Activated CD4-positive, CD25-positive, alpha-beta regulatory T cell (primary cell): ENCODE results near the gene MYL5.
"Not testable (repeated sequence)": the region's sequence is repeated elsewhere in the genome, so short reads cannot be mapped to it uniquely, and the experiment has no call there.

Experiments used
- DNase-seq, 4 experiments: peaks; one replicate each; lab custom pipeline; 2025; lab: John Stamatoyannopoulos, UW

Gene MYL5, protein sequence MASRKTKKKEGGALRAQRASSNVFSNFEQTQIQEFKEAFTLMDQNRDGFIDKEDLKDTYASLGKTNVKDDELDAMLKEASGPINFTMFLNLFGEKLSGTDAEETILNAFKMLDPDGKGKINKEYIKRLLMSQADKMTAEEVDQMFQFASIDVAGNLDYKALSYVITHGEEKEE

DNA sequence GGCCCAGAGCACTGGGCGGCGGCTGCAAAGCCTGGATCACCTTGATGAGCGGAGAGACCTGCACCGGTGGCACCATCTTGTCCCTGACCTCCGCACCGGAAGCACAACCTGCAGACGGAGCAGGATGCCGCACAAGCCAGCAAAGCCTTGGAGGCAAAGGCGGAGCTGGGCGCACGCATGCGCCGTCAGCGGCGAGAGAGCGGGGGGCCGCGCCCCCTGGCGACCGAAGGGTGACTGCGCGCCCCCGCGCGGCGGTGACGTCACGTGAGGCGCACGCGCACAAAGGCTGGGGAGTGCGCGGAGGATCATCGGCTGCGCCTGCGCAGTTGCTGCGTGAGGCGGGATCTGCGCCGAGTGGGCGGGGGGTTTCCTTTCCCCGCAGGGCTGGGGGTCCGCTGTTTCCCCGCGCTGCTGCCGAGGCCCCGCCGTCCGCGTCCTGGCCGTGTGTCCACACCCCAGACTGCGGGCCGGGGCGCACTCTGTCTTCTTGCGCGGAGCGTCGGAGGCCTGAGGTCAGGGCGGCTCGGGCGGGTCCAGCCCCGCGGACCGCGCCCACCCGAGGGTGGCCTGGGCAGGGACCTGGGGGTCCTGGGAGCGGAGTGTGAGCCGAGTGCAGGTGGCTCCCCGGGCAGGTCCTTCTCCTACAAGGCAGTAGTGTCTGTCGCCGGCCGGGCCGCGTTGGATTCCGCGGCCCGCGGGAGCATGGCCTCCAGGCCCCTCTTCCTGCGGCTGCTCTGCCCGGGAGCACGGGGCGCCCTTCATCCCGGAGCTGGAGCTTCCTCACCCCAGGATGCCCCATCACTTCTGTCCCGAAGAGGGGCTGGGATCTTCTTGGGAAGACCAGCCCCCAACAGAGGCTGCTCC lies at the start of gene MYL5, which contains the start of gene ATP5ME:
TSS of gene MYL5 (plus strand) at position 371 of the 864 bp plus-strand sequence. CDS start 3,485 bp downstream, outside the sequence.
TSS of gene ATP5ME (minus strand) at position 105 of the 864 bp plus-strand sequence. CDS start at position 76, 29 bp downstream.
- peak; percentile 93 to 97 (median 96) for DNase-seq

DNA sequence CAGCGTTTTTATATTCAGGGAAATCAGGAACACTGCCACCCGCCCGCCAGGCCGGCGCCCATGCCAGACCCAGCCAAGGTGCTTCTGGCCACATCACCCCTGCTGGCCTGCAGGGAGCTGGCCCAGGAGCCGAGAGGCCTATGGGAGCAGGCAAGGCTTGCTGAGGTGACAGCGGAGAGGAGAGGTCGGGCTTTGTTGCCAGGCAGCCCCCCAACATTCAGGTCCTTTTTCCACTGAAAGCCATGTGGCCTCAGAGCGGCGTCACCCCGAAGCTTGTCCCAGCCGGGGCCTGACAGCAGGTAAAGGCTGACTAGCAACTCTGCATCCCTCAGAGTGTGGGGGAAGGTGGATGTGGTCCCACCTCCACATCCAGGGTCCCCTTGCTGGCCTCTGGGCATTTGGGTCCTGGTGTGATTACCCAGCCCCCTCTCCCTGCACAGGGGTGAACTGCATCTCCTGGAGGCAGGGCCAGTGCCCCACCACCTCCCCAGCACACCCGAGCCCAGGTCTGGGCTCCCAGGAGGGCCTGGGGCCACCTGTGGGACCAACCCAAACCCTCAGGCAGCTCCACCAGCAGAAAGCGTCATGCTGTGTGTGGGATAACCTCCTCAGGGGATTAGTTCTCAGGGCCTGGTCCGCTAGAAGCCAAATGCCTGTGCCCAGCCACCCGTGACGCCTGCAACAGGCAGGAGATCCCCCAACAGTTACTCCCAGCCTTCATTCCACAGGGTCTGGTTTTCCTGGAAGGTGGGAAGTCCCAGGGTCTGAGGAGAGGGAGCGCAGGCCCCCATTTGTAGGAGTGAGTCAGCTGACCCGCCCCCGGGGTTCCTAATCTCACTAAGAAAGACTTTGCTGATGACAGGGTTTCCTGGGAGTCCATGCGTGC lies 49.4 kb upstream of the MYL5 start, which contains the start of gene PDE6B:
TSS of gene PDE6B (plus strand) at position 869 of the 886 bp plus-strand sequence. CDS start 54 bp downstream, outside the sequence.
- no peak for DNase-seq

DNA sequence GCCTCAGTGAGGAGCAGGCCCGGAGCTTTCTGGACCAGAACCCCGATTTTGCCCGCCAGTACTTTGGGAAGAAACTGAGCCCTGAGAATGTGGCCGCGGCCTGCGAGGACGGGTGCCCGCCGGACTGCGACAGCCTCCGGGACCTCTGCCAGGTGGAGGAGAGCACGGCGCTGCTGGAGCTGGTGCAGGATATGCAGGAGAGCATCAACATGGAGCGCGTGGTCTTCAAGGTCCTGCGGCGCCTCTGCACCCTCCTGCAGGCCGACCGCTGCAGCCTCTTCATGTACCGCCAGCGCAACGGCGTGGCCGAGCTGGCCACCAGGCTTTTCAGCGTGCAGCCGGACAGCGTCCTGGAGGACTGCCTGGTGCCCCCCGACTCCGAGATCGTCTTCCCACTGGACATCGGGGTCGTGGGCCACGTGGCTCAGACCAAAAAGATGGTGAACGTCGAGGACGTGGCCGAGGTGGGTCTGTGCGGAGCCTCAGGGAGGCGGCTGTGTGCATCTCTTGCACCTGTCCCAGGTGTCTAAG lies 48.6 kb upstream of the MYL5 start:
- DNase-seq = no peak

DNA sequence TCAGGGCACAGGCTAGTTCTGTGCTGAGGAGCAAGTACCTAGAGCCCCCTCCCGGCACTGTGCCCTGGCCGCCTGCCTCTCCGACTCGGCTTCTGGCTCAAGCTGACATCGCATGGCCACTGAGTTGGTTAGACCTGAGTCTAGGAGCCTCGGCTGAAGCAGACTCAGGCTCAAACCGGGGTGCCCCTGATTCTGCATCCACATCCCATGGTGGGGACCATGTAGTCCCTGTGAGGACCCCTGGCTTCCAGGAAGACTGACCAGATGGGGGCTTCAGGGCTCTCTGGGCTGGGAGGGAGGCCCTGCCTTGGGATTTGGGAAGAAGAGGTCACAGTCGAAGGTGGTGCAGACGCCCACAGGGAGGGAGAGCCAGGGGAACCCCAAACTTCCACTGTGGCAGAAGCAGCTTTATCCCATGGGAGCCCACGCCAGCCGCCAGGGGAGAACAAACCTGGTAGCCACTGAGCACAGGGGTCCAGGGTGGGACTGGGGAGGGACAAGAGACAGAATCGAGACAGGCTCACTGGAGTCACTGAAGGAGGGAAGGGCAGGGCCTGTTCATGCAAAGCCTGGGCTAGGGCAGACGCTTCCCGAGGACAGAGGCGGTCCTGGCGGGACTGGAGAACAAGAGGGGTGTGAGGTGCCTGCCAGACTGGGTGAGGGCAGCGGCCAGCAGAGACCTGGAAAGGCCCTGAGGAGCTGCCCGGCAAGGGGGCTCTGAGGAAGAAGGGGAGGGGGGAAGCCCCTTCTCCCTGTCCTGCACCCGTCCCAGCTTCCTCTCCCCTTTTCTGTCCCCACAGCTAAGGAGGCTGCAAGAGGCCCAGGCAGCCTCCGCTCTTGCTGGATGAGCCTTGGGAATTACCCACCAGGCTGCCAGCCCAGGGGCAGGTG lies 47.9 kb upstream of the MYL5 start:
- no peak for DNase-seq

DNA sequence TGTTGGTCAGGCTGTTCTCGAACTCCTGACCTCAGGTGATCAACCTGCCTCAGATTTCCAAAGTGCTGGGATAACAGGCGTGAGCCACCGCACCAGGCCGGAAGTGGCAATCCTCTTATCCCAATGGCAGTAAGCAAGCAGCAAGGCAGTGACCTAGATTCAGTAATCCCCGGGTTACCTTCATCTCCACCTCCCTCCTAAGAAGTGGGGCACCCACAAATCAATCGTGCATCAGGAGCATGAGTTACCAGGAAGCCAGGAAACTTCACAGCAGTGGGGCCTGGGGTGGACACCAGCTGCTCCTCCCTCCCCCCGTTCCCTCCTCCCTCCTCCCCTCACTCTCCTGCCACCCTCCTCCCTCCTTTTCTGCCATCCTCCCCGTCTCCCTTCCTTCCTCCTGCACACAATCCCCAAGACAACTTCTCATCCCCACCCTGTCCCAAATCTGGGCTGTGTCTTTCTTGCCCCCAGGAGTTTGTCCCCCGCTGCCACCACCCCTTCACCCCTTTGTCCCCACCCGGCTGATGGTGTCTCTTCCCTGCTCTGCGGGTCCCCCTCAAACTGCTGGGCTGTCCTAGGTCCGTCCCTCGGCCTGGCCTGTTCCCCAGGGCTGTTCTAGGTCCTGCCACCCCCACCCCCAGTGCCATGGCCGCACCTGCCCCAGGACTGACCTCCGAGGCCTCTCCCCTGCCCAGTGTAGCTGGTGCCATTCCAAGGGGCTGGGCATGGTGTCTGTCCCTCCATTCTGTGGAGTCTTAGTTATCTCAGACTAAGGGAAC lies 46.8 kb upstream of the MYL5 start:
- DNase-seq = no peak

DNA sequence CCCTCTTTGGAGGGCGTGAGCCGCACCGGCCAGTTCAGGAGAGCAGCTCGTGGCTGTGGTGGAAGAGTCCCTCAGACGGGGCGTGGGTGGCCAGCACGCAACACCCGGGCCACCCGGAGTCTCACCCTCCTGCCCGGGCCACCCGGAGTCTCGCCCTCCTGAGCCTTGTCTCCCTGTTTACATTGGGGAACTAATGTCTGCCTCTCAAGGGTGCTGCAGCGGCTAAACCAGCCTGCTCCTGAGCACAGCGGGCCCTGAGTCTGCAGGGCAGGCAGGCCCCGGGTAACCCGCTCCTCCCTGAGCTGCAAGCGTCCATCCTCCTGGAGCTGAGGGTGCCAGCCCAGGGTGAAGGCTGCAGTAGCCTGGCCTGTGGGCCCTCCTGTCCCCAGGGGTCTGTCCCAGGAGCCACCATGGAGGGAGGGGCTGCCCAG lies 46.0 kb upstream of the MYL5 start:
- no peak for DNase-seq

DNA sequence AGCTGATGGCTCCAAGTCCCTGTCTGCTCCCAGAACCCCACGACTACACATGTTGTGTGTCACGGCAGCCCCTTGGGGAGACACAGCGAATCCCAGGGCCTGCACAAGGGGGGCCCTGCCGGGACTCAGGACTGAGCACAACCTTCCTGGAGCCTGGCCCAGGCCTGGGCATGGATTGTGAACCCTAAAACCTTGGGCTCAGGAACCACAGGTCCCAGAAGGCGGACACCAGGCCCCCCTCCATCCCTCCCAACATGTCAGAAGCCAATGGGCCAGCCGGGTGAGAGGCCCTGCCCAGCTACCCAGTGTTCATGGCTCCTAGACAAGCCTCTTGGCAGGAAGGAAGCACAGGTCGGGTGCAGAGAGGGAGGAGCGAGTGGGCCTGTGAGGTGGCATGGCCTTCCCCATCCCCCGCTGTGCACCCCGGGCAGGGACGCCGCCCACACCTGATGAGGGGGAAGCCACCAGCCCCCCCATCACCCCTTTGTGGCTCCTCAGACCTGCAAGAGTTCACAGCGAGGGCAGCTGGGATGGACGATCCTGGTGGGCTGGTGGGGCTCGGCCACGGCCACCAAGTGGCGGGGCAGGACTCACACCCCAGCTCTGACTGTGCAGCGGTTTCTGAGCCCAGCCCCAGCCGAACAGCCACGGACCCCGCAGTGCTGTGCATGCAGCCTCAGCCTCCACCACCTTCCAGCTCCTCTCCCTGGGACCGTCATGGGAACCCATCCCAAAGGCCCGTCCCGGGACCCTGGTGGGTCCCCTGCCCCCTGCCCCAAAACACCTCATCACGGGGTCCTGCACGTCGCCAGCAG lies 45.3 kb upstream of the MYL5 start:
- DNase-seq = no peak

DNA sequence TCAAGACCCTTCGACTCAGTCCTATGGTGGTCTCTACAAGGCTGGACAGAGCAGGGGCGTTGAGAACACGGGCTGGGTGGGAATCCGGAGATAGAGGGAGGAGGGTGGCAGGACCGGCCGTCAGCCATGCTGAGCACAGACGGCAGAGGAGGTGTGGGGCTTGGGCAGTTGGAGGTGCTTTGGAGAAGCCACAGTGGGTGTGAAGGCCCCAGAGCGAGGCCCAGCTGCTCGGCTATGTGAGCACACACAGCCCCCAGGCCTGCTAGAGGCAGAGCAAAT lies 44.8 kb upstream of the MYL5 start:
- no peak for DNase-seq

DNA sequence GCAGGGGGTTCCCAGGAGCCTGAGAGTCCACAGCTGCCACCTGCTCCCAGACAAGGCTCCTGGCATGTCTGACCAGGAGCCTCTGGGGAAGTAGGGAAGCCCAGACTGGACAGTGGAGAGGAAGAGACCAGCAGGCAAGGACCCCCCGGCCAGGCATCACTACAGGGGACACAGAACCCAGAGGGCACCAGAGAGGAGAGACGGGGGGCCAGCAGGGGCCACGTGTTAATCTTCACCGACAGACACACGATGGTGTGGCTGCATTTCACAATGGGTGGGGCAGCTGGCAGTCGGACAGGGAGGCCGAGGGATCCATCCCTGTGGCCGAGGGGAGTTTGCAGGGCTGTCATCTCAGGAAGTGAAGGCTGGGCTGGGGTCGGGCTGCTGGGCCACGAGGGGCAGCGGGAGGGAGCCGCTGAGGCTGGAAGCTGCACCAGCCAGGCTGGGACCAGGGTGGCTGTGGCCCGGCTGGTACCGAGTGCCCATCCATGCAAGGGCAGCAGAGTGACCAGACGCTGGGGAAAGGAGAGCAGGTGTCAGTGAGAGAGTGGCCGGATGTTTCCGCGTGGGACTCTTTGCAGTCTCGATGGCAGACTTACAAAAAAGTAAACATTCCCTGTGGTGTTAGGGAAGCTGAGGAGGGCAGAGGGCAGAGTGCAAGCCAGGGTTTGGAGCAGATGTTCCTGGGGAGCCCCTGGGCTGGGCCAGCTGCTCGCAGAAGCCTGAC lies 44.3 kb upstream of the MYL5 start:
- no peak for DNase-seq

DNA sequence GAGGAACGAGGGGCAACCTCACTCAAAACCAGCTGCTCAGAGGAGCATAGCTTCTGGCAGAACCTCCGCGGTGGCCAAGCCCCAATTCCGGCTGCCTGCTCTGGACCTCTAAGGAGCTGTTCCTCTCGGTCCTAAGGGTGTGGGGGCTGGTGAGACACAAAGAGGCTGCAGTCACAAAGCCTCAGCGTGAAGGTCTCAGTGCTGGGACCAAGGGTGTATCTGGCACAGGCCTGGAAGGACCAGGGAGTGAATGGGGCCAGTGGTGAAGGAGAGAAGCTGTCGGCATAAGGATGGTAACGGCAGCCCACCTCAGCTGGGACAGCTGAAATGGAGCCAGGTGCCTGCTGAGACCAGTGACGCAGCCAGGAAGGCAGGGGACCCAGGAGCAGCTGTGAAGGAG lies 43.7 kb upstream of the MYL5 start:
- no peak for DNase-seq

DNA sequence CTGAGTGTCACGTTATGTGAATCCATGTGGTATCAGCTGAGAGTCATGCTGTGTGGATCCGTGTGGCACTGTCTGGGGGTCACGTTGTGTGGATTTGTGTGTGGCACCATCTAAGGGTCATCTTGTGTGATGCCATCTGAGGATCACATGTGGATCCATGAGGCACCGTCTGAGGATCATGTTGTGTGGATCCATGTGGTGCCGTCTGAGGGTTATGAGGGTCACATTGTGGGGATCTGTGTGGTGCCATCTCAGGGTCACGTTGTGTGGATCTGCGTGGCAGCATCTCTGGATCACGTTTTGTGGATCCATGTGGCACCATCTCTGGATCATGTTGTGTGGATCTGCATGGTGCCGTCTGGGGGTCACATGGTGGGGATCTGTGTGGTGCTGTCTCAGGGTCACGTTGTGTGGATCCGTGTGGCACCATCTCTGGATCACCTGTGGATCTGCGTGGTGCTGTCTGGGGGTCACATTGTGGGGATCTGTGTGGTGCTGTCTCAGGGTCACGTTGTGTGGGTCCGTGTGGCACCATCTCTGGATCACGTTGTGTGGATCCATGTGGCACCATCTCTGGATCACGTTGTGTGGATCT lies 42.0 kb upstream of the MYL5 start:
- no peak for DNase-seq

DNA sequence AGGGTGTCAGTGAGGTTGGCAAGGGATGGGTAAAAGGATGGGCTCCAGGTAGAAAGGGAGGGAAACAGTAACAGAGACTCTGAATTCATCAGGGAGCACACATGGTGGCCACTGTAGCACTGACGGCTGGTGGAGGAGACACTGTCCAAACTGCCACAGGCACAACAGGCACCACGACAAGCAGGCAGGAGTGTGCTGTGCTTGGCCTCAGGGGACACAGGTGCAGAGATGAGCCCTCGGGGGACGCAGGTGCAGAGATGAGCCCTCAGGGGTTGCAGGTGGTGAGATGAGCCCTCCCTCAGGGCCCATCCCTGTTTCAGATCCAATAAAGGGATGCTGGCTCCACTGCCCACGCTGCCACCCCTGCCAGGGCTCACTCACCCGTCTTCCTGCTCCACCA lies 41.4 kb upstream of the MYL5 start:
- DNase-seq = no peak

DNA sequence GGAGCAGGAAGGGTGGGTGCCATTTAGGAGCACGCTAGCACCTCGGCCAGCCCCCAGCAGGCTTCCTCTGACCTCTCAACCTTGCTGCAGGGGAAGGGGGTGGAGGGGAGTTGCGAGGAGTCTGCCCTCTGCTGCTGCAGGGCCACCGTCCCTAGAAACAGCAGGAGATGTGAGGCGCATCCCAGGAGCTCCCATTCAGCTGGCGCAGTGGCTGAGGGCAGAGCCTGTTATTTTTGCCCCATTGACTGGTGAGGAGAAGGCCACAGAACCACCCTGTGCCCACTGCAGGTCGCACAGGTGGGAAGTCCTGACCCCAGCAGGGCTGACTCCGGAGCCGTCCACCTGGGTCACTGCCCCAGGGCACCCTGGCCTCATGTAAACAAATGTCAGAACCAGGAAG lies 40.9 kb upstream of the MYL5 start:
- DNase-seq = no peak

DNA sequence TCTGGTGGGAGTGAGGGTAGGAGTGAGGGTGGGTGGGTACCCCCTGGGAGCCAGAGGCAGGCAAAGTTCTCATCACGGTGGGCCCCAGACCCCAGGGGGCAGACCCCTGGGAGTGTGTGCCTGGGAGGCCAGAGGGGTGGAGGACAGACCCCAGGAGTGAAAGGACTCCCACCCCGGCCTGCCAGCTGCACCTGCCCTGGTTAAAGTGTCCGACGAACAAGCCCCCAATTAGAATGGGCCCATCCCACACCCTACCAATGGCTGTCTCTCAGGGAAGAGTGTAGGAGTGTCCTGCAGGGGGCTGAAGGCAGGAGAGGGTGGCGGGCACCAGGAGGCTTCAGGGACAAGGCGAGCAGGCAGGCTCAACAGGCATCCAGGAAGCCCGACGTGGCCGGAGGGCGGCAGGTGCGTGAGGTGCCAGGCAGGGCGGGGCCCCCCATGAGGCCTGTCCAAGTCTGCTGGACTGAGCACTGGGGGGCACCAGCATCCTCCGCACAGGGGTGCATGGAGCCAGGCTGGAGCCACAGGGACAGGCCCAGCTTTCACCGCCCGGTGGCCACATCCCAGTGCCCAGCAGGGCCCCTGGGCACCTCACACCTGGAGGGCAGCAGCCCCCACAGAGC lies 40.3 kb upstream of the MYL5 start:
- no peak for DNase-seq

DNA sequence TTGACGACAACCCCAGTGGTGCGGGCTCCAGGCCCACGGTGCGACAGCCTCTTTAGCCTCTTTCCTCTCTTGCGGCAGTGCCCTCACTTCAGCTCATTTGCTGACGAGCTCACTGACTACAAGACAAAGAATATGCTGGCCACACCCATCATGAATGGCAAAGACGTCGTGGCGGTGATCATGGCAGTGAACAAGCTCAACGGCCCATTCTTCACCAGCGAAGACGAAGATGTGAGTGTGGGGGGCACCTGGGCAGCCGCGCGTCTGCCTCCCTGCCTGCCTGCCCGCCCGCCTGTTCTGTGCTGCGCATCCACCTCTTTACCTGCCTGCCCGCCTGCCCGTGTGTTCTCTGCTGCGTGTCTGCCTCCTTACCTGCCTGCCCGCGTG lies 39.8 kb upstream of the MYL5 start:
- DNase-seq = no peak

DNA sequence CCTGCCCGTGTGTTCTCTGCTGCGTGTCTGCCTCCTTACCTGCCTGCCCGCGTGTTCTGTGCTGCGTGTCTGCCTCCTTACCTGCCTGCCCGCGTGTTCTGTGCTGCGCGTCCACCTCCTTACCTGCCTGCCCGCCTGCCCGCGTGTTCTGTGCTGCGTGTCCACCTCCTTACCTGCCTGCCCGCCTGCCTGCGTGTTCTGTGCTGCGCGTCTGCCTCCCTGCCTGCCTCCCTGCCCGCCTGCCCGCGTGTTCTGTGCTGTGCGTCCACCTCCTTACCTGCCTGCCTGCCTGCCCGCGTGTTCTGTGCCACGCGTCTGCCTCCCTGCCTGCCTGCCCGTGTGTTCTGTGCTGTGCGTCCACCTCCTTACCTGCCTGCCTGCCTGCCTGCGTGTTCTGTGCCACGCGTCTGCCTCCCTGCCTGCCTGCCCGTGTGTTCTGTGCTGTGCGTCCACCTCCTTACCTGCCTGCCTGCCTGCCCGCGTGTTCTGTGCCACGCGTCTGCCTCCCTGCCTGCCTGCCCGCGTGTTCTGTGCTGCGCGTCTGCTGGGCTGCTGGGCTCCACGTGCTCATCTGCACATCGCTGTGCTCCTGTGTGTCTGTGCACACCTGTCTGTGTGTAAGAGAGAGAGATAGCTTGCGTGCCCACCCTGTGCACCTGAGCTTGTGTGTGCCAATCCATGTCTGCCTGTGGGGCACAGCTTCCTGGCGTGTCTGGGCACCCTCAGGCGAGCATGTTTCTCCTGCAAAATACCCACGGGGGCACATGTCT lies 39.1 kb upstream of the MYL5 start:
- DNase-seq = not testable (repeated sequence)
